Measurements from ENCODE around the gene PSME3.

DNA sequence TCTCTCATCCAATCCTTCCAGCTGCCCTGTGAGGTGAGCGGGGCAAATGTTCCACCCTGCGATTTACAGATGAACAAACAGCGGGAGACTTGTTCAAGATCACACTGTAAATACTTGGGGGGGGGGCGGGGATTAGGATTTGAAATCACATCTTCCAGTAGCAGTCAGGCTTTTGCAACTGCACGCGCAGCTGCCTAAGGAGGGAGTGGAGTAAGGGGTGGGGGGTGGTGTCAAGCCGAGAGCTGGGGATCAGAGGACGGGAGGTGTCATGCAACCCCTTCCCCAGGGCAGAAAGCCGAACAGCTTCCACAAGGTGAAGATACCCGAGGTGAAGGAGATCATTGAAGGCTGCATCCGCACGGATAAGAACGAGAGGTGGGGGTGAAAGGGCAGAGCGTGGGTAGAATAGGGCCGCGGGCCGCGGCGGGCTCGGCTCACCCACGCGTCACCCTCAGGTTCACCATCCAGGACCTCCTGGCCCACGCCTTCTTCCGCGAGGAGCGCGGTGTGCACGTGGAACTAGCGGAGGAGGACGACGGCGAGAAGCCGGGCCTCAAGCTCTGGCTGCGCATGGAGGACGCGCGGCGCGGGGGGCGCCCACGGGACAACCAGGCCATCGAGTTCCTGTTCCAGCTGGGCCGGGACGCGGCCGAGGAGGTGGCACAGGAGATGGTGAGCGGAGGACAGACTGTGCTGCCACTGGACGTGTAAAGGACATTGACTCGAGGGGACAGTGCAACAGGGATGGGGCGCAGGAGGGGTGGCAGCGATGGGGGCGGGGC, 48.2 kb upstream of the PSME3 start:
- no peak for TF ChIP-seq POLR2A (IDR thresholded peaks at IDR 0.05)
- TF ChIP-seq, protein P1, sequence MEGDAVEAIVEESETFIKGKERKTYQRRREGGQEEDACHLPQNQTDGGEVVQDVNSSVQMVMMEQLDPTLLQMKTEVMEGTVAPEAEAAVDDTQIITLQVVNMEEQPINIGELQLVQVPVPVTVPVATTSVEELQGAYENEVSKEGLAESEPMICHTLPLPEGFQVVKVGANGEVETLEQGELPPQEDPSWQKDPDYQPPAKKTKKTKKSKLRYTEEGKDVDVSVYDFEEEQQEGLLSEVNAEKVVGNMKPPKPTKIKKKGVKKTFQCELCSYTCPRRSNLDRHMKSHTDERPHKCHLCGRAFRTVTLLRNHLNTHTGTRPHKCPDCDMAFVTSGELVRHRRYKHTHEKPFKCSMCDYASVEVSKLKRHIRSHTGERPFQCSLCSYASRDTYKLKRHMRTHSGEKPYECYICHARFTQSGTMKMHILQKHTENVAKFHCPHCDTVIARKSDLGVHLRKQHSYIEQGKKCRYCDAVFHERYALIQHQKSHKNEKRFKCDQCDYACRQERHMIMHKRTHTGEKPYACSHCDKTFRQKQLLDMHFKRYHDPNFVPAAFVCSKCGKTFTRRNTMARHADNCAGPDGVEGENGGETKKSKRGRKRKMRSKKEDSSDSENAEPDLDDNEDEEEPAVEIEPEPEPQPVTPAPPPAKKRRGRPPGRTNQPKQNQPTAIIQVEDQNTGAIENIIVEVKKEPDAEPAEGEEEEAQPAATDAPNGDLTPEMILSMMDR (IDR thresholded peaks at IDR 0.05) = no peak
